Hematopoietic multipotent progenitor cell (in vitro differentiated cells): Measurements from ENCODE around the gene FGF21. TPM values are rescaled to one million over a fixed set of nuclear protein-coding genes. Genes with fewer than 3 reads are reported as not detected.

Experiments
- DNase-seq, 3 donors: peaks; one replicate each; pipeline ENCODE4 v3.0.0-alpha.2; 2011 to 2015; ENCODE audit warnings: low read depth in 2 of 3, low spot score in 2 of 3
- total RNA-seq: library from RNA; depleted of rRNA; stranded (reverse); fragments of >200 nt; gene quantifications from one replicate; pipeline ENCODE4 v1.2.3, GENCODE V29; 2012

Gene FGF21
- total RNA-seq, 1 donor: not detected

- DNase-seq: no peak
Observed at GRCh38 chr19:48728911-48729664, 26.2 kb upstream of the FGF21 start.

DNA sequence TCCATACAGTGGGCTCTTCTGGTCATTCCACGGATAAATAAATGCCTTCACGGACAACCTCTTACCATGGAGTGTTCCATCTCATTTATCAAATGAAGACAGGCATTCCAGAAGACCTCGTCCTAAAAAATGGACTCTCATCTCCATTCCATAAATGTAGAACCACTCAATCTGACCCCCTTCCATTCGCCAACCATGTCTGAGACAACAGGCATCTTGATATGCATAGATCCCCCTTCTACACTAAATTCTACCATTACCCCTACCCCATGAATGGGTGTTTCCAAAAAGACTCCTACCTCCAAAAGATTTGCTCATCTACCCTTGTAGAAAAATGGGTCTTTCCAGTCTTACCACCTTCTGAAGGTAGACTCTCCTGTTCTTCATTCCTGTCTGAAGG lies 23.9 kb upstream of the FGF21 start:
- DNase-seq: no peak

DNA sequence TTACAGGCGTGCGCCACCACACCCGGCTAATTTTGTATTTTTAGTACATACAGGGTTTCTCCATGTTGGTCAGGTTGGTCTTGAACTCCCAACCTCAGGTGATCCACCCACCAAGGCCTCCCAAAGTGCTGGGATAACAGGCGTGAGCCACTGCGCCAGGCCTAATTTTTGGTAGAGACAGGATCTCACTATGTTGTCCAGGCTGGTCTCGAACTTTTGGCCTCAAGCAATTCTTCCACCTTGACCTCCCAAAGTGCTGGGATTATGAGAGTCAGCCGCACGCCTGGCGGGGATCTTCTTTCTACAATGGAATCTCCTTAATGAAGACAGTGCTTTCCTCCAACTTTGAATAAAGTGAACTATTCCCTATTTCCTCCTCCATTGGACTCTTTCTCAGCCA lies 20.7 kb upstream of the FGF21 start:
- DNase-seq: no peak

- no peak for DNase-seq
Observed at GRCh38 chr19:48735031-48735615, 20.2 kb upstream of the FGF21 start.

DNA sequence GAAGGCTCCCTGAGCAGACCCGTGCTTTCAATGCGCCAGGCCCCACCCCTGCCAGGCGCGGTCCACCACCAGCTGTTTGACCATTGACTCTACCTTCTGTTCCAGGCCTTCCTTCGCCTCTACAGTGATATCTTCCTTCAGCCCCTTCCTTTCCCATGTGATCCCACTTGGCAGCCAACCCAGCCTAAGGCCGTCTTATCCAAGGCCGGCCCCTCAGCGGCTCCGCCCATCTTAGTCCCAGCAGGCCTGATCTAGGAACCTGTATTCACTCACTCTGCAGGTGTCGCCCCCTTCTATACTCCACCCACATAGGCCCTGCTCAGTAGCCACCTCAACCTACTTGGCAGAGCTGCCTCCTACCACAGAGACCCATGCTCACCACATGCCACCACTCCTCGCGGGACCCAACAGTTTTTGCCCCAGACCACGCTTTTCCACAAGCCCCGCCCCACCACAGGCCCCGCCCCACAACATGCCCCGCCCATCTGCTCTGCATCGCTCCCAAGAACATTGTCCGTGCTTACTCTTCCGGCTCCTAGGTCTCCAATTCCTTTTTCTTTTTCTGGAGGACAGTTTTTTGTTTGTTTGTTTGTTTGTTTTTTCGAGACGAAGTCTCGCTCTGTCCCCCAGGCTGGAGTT lies 17.8 kb upstream of the FGF21 start:
- no peak for DNase-seq

GRCh38 chr19:48738557-48739403 lies 16.5 kb upstream of the FGF21 start:
- DNase-seq: peak; percentile 80 to 90 (median 88)

- no peak for DNase-seq
Observed at GRCh38 chr19:48739404-48740163, 15.7 kb upstream of the FGF21 start.

DNA sequence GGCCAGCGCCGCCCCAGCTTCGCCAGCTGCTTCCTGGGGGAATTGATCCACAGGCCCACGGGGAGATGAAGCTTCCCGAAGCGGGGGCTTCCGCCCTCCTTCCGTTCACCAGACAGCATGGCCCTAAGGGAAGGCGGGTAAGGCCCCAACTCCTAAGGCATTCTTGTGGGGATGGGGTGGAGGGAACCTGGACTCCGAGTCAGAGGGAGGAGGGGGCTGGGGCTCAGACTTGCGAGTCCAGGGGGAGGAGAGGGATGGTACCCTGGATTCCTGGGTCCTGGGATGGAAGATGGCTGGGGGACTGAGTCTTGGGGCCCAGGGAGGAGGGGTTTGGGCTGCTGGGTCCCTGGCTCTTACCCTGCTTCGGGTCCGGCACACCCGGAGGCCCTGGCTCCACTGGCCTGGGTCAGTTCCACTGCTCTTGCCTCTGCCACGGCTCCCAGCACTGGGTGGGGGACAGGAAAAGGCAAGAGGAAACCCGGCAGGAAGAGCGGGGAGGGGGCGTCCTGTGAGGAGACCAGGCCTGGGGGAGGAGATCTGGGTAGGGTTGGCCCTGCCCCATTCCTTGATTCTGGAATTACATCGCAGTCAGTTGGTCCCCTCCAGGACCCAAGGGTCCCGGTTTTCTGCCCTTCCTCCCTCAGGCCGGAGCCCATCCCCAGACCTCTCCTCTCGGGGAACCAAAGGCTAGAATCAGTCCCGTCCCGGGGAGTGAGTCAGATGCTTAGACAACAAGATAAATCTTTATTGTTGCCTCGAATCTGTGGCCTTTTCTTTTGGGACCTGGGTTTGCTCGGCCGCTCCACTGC lies 15.0 kb upstream of the FGF21 start, which contains the start of gene RASIP1:
Gene RASIP1, minus strand, starts transcription at position 447 of the 809 bp plus-strand sequence. Its CDS starts 328 bp downstream, at position 119.
- no peak for DNase-seq

- peak in 1 of 3 donors; percentile 41 for DNase-seq
Observed at GRCh38 chr19:48741129-48741999, 14.0 kb upstream of the FGF21 start.

DNA sequence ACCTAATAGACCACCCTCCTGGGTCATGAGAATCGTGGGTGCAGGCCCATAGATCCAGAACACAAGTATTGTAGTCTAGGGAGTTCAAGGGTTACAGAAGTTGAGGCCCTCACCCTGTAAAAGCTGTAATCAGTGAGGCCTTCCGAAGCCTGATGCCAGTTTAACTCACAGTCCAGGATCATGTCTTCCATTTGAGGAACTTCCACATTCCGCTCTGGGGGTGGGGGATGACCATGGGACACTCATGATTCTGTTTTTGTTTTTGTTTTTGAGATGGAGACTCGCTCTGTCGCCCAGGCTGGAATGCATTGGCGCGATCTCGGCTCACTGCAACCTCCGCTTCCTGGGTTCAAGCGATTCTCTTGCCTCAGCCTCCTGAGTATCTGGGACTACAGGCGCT lies 13.2 kb upstream of the FGF21 start:
- DNase-seq: no peak

GRCh38 chr19:48745208-48745995 lies 9.9 kb upstream of the FGF21 start:
- DNase-seq: peak in 1 of 3 donors; percentile 78

GRCh38 chr19:48746110-48746509 lies 9.2 kb upstream of the FGF21 start:
- DNase-seq: no peak

- DNase-seq: peak in 2 of 3 donors; percentile 83 to 87
Observed at GRCh38 chr19:48746738-48747575, 8.4 kb upstream of the FGF21 start, which contains the start of gene IZUMO1. TSS of gene IZUMO1 (minus strand) at chr19:48746909. CDS start at chr19:48745859, 1,050 bp downstream.

DNA sequence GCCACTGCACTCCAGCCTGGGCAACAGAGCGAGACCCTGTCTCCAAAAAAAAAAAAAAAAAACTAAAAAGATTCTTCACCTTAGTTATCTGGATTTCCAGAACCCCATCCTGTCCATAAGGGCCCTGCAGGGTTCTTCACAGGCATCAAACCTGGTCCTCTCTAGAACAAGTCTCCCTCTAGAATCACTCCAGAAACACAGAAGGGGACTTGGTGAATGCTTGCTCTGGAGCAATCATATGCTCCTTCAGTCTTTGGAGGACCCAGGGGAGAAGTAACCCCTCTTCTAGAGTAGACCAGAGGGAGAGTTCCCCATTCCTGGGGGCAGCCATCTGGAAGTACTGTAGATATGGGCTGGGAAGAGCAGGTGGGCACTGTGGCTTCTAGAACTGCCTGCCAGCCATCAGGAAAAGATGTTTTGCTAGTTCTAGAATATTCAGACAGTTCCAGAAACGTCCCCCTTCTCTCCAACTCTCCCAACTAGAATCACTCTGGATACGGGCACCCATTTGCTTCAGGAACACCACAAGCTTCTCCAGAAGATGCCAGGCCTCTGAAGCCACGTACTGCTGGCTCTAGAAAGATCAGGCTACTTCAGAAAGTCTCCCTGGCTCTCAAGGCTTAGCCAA lies 5.6 kb upstream of the FGF21 start:
- DNase-seq: no peak

GRCh38 chr19:48750351-48750750 lies 5.0 kb upstream of the FGF21 start:
- no peak for DNase-seq
